Esophagus squamous epithelium (tissue), 4 donors: ENCODE measurements around the gene CABP1.
"Not testable (repeated sequence)": the region's sequence is repeated elsewhere in the genome, so short reads cannot be mapped to it uniquely, and the experiment has no call there.

ENCODE experiments used
- POLR2A ChIP-seq, 4 donors: fragments of 450-650 bp; IDR thresholded peaks; one replicate each; pipeline ENCODE4 v1.6.1; 2017; ENCODE audit warnings: antibody characterized with exemption in 4 of 4, mild to moderate bottlenecking in 4 of 4, moderate library complexity in 3 of 4
- TF ChIP-seq, protein P1 (sequence below), 6 experiments: fragments of 450-650 bp in 4 of 6; fragments of 200-600 bp in 2 of 6; sonication (generic) in 2 of 6; IDR thresholded peaks; one replicate each; pipeline ENCODE4 v1.5.1; 2016 to 2019; ENCODE audit warnings: antibody characterized with exemption in 6 of 6, mild to moderate bottlenecking in 4 of 6, moderate library complexity in 4 of 6

DNA sequence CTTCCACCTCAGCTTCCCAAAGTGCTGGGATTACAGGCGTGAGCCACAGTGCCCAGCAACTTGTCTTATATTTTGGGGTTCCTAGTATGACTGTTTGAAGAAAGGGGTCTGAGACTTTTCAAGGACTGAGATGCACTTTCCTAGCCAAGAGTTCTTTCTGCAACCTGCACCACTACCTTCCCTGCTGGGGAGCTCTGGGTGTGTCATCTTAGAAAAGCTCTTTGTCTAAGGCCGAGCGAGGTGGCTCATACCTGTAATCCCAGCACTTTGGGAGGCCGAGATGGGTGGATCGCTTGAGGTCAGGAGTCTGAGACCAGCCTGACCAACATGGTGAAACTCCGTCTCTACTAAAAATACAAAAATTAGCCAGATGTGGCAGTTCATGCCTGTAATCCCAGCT is 29.8 kb downstream of the CABP1 start:
- TF ChIP-seq, protein P1, sequence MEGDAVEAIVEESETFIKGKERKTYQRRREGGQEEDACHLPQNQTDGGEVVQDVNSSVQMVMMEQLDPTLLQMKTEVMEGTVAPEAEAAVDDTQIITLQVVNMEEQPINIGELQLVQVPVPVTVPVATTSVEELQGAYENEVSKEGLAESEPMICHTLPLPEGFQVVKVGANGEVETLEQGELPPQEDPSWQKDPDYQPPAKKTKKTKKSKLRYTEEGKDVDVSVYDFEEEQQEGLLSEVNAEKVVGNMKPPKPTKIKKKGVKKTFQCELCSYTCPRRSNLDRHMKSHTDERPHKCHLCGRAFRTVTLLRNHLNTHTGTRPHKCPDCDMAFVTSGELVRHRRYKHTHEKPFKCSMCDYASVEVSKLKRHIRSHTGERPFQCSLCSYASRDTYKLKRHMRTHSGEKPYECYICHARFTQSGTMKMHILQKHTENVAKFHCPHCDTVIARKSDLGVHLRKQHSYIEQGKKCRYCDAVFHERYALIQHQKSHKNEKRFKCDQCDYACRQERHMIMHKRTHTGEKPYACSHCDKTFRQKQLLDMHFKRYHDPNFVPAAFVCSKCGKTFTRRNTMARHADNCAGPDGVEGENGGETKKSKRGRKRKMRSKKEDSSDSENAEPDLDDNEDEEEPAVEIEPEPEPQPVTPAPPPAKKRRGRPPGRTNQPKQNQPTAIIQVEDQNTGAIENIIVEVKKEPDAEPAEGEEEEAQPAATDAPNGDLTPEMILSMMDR (IDR thresholded peaks at IDR 0.05) = not testable (repeated sequence)
- not testable (repeated sequence) for TF ChIP-seq POLR2A (IDR thresholded peaks at IDR 0.05)
